ENCODE results near the gene CYP26A1.
"Not testable (repeated sequence)": the region's sequence is repeated elsewhere in the genome, so short reads cannot be mapped to it uniquely, and the experiment has no call there.

CYP26A1 gene

GRCh38 chr10:93096901-93097300 lies 23.2 kb downstream of the CYP26A1 start:
- no peak for TF ChIP-seq CTCF (IDR thresholded peaks at IDR 0.05; ENCODE audit: insufficient read depth, low read length, poor library complexity, severe bottlenecking)
- H3K36me3 ChIP-seq (ENCODE audit: control insufficient read depth, insufficient read depth, low read length), result no peaks in the 10 kb centered on the region

GRCh38 chr10:93097386-93097785 lies 23.7 kb downstream of the CYP26A1 start:
- Histone ChIP-seq H3K27me3 (replicated peaks; ENCODE audit: control insufficient read depth, insufficient read depth, low read length) (no peaks in the 10 kb centered on the region), H3K36me3 (ENCODE audit: control insufficient read depth, insufficient read depth, low read length) (no peaks in the 10 kb centered on the region), H3K4me3 (replicated peaks; ENCODE audit: low read depth, low read length) (no peak overlapping the region)
- no peak for DNase-seq (ENCODE audit: extremely low read depth, insufficient read length)
- TF ChIP-seq CTCF (IDR thresholded peaks at IDR 0.05; ENCODE audit: insufficient read depth, low read length, poor library complexity, severe bottlenecking), result no peak

More at GRCh38 chr10:93096901-93097300, 23.2 kb downstream of the CYP26A1 start:
- Histone ChIP-seq H3K27me3 (replicated peaks; ENCODE audit: control insufficient read depth, insufficient read depth, low read length) (no peaks in the 10 kb centered on the region), H3K4me3 (replicated peaks; ENCODE audit: low read depth, low read length) (no peak overlapping the region)
- DNase-seq (ENCODE audit: extremely low read depth, insufficient read length), result no peak

GRCh38 chr10:93098816-93099215 lies 25.1 kb downstream of the CYP26A1 start:
- no peak for DNase-seq (ENCODE audit: extremely low read depth, insufficient read length)
- no peaks in the 10 kb centered on the region for H3K27me3 ChIP-seq (replicated peaks; ENCODE audit: control insufficient read depth, insufficient read depth, low read length)
- H3K4me3 ChIP-seq (replicated peaks; ENCODE audit: low read depth, low read length), result no peak overlapping the region
- H3K36me3 ChIP-seq (ENCODE audit: control insufficient read depth, insufficient read depth, low read length), result no peaks in the 10 kb centered on the region
- TF ChIP-seq CTCF (IDR thresholded peaks at IDR 0.05; ENCODE audit: insufficient read depth, low read length, poor library complexity, severe bottlenecking), result no peak

- DNase-seq (ENCODE audit: extremely low read depth, insufficient read length), result no peak
- H3K27me3 ChIP-seq (replicated peaks; ENCODE audit: control insufficient read depth, insufficient read depth, low read length), result no peaks in the 10 kb centered on the region
- no peak for TF ChIP-seq CTCF (IDR thresholded peaks at IDR 0.05; ENCODE audit: insufficient read depth, low read length, poor library complexity, severe bottlenecking)
- H3K36me3 ChIP-seq (ENCODE audit: control insufficient read depth, insufficient read depth, low read length), result no peaks in the 10 kb centered on the region
- no peak overlapping the region for H3K4me3 ChIP-seq (replicated peaks; ENCODE audit: low read depth, low read length)
Measured at GRCh38 chr10:93099670-93100069, 26.0 kb downstream of the CYP26A1 start.

GRCh38 chr10:93101148-93101547 lies 27.5 kb downstream of the CYP26A1 start:
- not testable (repeated sequence) for DNase-seq (ENCODE audit: extremely low read depth, insufficient read length)

GRCh38 chr10:93103953-93104352 lies 30.3 kb downstream of the CYP26A1 start:
- no peak for TF ChIP-seq CTCF (IDR thresholded peaks at IDR 0.05; ENCODE audit: insufficient read depth, low read length, poor library complexity, severe bottlenecking)
- no peaks in the 10 kb centered on the region for H3K27me3 ChIP-seq (replicated peaks; ENCODE audit: control insufficient read depth, insufficient read depth, low read length)
- no peak for DNase-seq (ENCODE audit: extremely low read depth, insufficient read length)
- no peaks in the 10 kb centered on the region for H3K36me3 ChIP-seq (ENCODE audit: control insufficient read depth, insufficient read depth, low read length)
- no peak overlapping the region for H3K4me3 ChIP-seq (replicated peaks; ENCODE audit: low read depth, low read length)

More at GRCh38 chr10:93101148-93101547, 27.5 kb downstream of the CYP26A1 start:
- H3K36me3 ChIP-seq (ENCODE audit: control insufficient read depth, insufficient read depth, low read length); H3K4me3 ChIP-seq (replicated peaks; ENCODE audit: low read depth, low read length); H3K27me3 ChIP-seq (replicated peaks; ENCODE audit: control insufficient read depth, insufficient read depth, low read length): not testable (repeated sequence)

All from GM06990 (cell line).